VCaP (cell line): ENCODE measurements around the gene MRPL10.

Source experiments
- H3K27ac ChIP-seq: fragments of 450-650 bp; 2 replicates; pipeline ENCODE4 v1.5.1; 2017
- CTCF ChIP-seq: fragments of 450-650 bp; conservative IDR thresholded peaks from 2 replicates; pipeline ENCODE4 v1.5.1; 2017; ENCODE audit warnings: mild to moderate bottlenecking, moderate library complexity

Gene MRPL10

GRCh38 chr17:47816111-47816735 is 15.1 kb downstream of the MRPL10 start:
- no peak overlapping the region for H3K27ac ChIP-seq
- TF ChIP-seq CTCF, result no peak

- TF ChIP-seq CTCF, result no peak
- no peak overlapping the region for H3K27ac ChIP-seq
Observed at GRCh38 chr17:47815106-47815918, 16.0 kb downstream of the MRPL10 start.

GRCh38 chr17:47813512-47814031 is 17.8 kb downstream of the MRPL10 start:
- H3K27ac ChIP-seq, result no peak overlapping the region
- TF ChIP-seq CTCF, result no peak

GRCh38 chr17:47813077-47813476 is 18.3 kb downstream of the MRPL10 start:
- H3K27ac ChIP-seq, result no peak overlapping the region
- no peak for TF ChIP-seq CTCF

GRCh38 chr17:47812146-47812920 is 19.0 kb downstream of the MRPL10 start:
- H3K27ac ChIP-seq, result no peak overlapping the region
- no peak for TF ChIP-seq CTCF

GRCh38 chr17:47811709-47812108 is 19.6 kb downstream of the MRPL10 start:
- TF ChIP-seq CTCF, result no peak
- peak overlapping the region; percentile 59; the same call in 1 of the 2 replicates for H3K27ac ChIP-seq
